Esophagus muscularis mucosa (tissue), 3 donors: ENCODE results near the gene OLFML3.

Source experiments
- CTCF ChIP-seq, 3 experiments: fragments of 200-600 bp in 2 of 3; fragments of 450-650 bp in 1 of 3; sonication (generic) in 2 of 3; IDR thresholded peaks; one replicate each; pipeline ENCODE4 v1.5.1; 2017 to 2019; ENCODE audit warnings: antibody characterized with exemption in 3 of 3, mild to moderate bottlenecking in 2 of 3, moderate library complexity in 1 of 3
- POLR2A ChIP-seq: fragments of 450-650 bp; IDR thresholded peaks from one replicate; pipeline ENCODE4 v1.6.1; 2017; ENCODE audit warnings: antibody characterized with exemption, moderate library complexity, mild to moderate bottlenecking, low read depth

- no peak for TF ChIP-seq CTCF (IDR thresholded peaks at IDR 0.05)
- TF ChIP-seq POLR2A, result no peak
Observed at GRCh38 chr1:114011796-114012195, 32.5 kb downstream of the OLFML3 start.
